ENCODE results near the gene MTSS2.

The MTSS2 gene

GRCh38 chr16:70712942-70713341 lies 27.1 kb upstream of the MTSS2 start:
- Histone ChIP-seq H3K27ac (ENCODE audit: low read depth, low read length) (peak overlapping the region; percentile 56), H3K4me3 (ENCODE audit: low read depth in 1 of 2, low read length in 2 of 2) (no peak overlapping the region), H3K9ac (ENCODE audit: low read length) (no peak overlapping the region), H3K36me3 (ENCODE audit: insufficient read depth, low read length) (peaks cover 3% of the 10 kb centered on the region), H3K9me3 (ENCODE audit: low read length) (no peaks in the 10 kb centered on the region), H3K4me1 (ENCODE audit: insufficient read depth, low read length) (peaks cover 85% of the 10 kb centered on the region), H3K27me3 (ENCODE audit: control insufficient read depth in 1 of 2, insufficient read depth in 2 of 2, low read length in 2 of 2) (no peaks in the 10 kb centered on the region)

DNA sequence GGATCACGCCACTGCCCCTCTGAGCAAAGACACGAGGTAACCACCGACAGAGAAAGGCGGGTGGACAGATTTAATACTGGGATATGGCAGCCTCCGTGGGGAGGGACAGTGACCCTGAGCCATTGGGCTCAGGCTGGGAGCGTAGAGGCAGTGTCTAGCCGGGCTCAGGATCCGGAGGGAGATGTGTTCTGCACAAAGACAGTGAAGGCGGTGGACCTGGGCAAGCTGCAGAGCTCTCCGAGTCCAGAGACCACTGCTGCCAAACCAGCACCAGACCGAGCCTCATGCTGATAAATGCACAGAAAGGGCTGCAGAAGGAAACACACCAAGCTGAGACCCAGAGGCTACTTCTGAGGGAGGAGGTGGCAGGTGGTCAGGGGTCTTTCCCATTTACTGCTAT lies 26.5 kb upstream of the MTSS2 start:
- H3K9ac ChIP-seq (ENCODE audit: low read length) = no peak overlapping the region
- no peaks in the 10 kb centered on the region for H3K27me3 ChIP-seq (ENCODE audit: control insufficient read depth in 1 of 2, insufficient read depth in 2 of 2, low read length in 2 of 2)
- H3K27ac ChIP-seq (ENCODE audit: low read depth, low read length) = peak overlapping the region; percentile 23
- no peaks in the 10 kb centered on the region for H3K9me3 ChIP-seq (ENCODE audit: low read length)
- H3K4me3 ChIP-seq (ENCODE audit: low read depth in 1 of 2, low read length in 2 of 2) = no peak overlapping the region
- H3K36me3 ChIP-seq (ENCODE audit: insufficient read depth, low read length) = peaks cover 3% of the 10 kb centered on the region
- peaks cover 91% of the 10 kb centered on the region for H3K4me1 ChIP-seq (ENCODE audit: insufficient read depth, low read length)

DNA sequence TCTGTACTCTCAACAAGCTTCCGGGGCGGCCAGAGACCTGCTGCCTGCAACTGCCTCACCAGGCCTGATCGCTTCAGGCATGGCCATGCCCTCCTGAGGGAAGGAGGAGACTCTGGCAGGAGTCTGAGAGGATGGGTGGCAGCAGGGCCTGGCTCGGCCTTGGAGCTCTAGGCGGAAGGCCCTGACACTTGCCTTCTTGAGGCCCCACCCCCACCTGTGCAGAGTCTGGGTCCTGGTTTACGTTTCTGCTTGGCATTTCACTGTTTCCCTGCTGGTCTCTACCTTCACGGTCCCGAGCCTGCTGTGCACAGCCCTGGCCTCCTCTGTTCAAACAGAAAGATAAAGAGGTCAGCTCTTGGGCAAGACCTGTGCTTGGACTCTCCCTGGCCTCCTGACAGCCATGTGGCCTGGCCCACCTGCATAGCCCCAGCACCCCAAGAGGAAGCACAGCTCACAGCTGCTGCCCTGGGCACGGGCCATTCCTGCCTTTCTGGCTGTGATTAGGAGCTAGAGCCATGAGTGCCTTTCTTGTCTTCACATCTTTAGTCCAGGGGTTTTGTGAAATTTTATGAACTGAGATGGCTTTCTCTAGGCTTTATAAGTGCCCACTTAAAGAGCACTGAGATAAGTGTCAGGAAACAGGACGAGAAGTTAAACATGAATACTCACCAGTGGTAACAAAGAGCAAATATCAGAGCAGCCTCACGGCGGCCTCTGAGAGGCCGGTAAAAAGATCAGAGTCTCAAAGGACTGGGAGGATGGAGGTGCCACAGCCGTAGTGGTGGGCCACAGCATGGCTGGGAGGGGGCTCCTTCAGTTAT lies 25.6 kb upstream of the MTSS2 start:
- no peaks in the 10 kb centered on the region for H3K36me3 ChIP-seq (ENCODE audit: insufficient read depth, low read length)
- H3K27ac ChIP-seq (ENCODE audit: low read depth, low read length) = peak overlapping the region; percentile 23
- no peaks in the 10 kb centered on the region for H3K27me3 ChIP-seq (ENCODE audit: control insufficient read depth in 1 of 2, insufficient read depth in 2 of 2, low read length in 2 of 2)
- H3K9ac ChIP-seq (ENCODE audit: low read length) = no peak overlapping the region
- H3K4me1 ChIP-seq (ENCODE audit: insufficient read depth, low read length) = peaks cover 93% of the 10 kb centered on the region
- H3K9me3 ChIP-seq (ENCODE audit: low read length) = no peaks in the 10 kb centered on the region
- no peak overlapping the region for H3K4me3 ChIP-seq (ENCODE audit: low read depth in 1 of 2, low read length in 2 of 2)

- H3K36me3 ChIP-seq (ENCODE audit: insufficient read depth, low read length) = no peaks in the 10 kb centered on the region
- H3K9ac ChIP-seq (ENCODE audit: low read length) = no peak overlapping the region
- peaks cover 91% of the 10 kb centered on the region for H3K4me1 ChIP-seq (ENCODE audit: insufficient read depth, low read length)
- H3K27ac ChIP-seq (ENCODE audit: low read depth, low read length) = peak overlapping the region; percentile 50
- no peaks in the 10 kb centered on the region for H3K9me3 ChIP-seq (ENCODE audit: low read length)
- no peaks in the 10 kb centered on the region for H3K27me3 ChIP-seq (ENCODE audit: control insufficient read depth in 1 of 2, insufficient read depth in 2 of 2, low read length in 2 of 2)
- H3K4me3 ChIP-seq (ENCODE audit: low read depth in 1 of 2, low read length in 2 of 2) = no peak overlapping the region
Measured at GRCh38 chr16:70710422-70711210, 24.8 kb upstream of the MTSS2 start.

DNA sequence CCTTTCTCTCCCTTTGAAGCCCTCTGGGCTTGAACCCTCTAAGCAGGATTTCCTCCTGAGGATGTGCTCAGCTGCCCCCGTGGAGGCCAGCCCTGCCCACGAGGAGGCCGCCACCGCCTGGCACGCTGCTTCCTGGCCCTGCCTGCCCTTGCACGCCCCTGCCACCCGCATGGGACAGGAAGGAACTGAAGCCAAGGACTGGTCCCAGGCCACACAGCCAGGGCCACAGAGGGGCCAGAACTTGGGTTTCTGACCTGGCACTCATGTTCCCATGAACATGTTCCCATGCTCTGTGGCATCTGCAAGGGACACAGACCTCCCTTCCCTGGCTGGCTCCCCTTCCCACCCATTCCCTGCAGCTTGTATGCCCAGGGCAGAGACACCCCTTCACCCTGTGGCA lies 24.1 kb upstream of the MTSS2 start:
- Histone ChIP-seq H3K27ac (ENCODE audit: low read depth, low read length) (peak overlapping the region; percentile 50), H3K4me3 (ENCODE audit: low read depth in 1 of 2, low read length in 2 of 2) (no peak overlapping the region), H3K9ac (ENCODE audit: low read length) (no peak overlapping the region), H3K4me1 (ENCODE audit: insufficient read depth, low read length) (peaks cover 91% of the 10 kb centered on the region), H3K36me3 (ENCODE audit: insufficient read depth, low read length) (no peaks in the 10 kb centered on the region), H3K27me3 (ENCODE audit: control insufficient read depth in 1 of 2, insufficient read depth in 2 of 2, low read length in 2 of 2) (no peaks in the 10 kb centered on the region), H3K9me3 (ENCODE audit: low read length) (no peaks in the 10 kb centered on the region)

GRCh38 chr16:70709457-70709856 lies 23.6 kb upstream of the MTSS2 start:
- Histone ChIP-seq H3K9me3 (ENCODE audit: low read length) (no peaks in the 10 kb centered on the region), H3K9ac (ENCODE audit: low read length) (no peak overlapping the region), H3K4me3 (ENCODE audit: low read depth in 1 of 2, low read length in 2 of 2) (no peak overlapping the region), H3K4me1 (ENCODE audit: insufficient read depth, low read length) (peaks cover 91% of the 10 kb centered on the region), H3K36me3 (ENCODE audit: insufficient read depth, low read length) (no peaks in the 10 kb centered on the region), H3K27ac (ENCODE audit: low read depth, low read length) (peak overlapping the region; percentile 50), H3K27me3 (ENCODE audit: control insufficient read depth in 1 of 2, insufficient read depth in 2 of 2, low read length in 2 of 2) (no peaks in the 10 kb centered on the region)

DNA sequence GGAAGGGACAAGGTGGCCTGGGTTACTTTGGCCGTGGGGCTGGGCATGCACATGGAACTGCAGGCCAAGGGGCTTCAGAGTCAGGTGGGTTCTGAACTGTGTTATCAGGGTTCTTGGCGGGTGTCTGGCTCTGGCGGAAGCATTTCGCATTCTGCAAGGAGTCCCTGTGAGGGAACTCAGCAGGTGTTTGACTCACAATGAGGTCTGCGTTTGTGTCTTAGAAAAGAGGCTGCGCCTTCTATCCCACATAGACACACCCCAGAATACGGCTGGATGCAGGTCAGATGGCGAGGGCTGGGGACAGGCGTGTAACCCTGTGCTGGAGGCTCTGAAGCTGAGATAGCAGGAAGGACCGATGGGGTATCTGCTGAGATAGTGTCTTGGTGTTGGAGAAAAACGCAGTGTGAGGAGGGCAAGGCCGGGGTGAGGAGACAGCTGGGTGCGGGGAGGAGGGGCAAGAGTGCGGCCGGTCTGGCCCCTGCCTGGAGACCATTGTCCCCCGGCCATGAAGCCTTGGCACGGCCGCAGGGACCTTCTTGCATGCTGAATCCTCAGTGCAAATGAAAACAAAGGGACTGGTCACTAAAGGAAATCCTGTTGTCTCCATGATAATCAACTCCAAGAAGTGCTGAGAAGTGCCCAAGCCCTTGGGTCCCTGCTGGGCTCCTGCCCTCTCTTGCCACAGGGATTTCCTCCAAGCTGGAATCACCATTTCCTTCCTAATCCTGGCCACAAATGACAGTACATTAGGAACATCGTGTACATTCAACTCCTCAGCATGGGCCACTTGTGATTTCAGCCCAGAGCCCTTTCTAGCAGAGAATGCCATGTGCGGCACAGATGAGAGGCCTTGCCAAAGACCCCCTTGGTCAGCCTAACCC lies 22.8 kb upstream of the MTSS2 start:
- no peak overlapping the region for H3K9ac ChIP-seq (ENCODE audit: low read length)
- H3K27me3 ChIP-seq (ENCODE audit: control insufficient read depth in 1 of 2, insufficient read depth in 2 of 2, low read length in 2 of 2) = no peaks in the 10 kb centered on the region
- no peak overlapping the region for H3K4me3 ChIP-seq (ENCODE audit: low read depth in 1 of 2, low read length in 2 of 2)
- no peaks in the 10 kb centered on the region for H3K36me3 ChIP-seq (ENCODE audit: insufficient read depth, low read length)
- H3K27ac ChIP-seq (ENCODE audit: low read depth, low read length) = peak overlapping the region; percentile 62
- H3K9me3 ChIP-seq (ENCODE audit: low read length) = no peaks in the 10 kb centered on the region
- peaks cover 91% of the 10 kb centered on the region for H3K4me1 ChIP-seq (ENCODE audit: insufficient read depth, low read length)

- Histone ChIP-seq H3K9ac (ENCODE audit: low read length) (peak overlapping the region; percentile 63), H3K27ac (ENCODE audit: low read depth, low read length) (peak overlapping the region; percentile 62)
Measured at GRCh38 chr16:70706948-70707465, 21.2 kb upstream of the MTSS2 start.

GRCh38 chr16:70705056-70705455 lies 19.2 kb upstream of the MTSS2 start:
- no peaks in the 10 kb centered on the region for H3K27me3 ChIP-seq (ENCODE audit: control insufficient read depth in 1 of 2, insufficient read depth in 2 of 2, low read length in 2 of 2)
- H3K9me3 ChIP-seq (ENCODE audit: low read length) = no peaks in the 10 kb centered on the region
- peaks cover 97% of the 10 kb centered on the region for H3K4me1 ChIP-seq (ENCODE audit: insufficient read depth, low read length)
- H3K9ac ChIP-seq (ENCODE audit: low read length) = no peak overlapping the region
- no peaks in the 10 kb centered on the region for H3K36me3 ChIP-seq (ENCODE audit: insufficient read depth, low read length)
- H3K4me3 ChIP-seq (ENCODE audit: low read depth in 1 of 2, low read length in 2 of 2) = no peak overlapping the region
- H3K27ac ChIP-seq (ENCODE audit: low read depth, low read length) = peak overlapping the region; percentile 90

More at GRCh38 chr16:70706948-70707465, 21.2 kb upstream of the MTSS2 start:
- peaks cover 91% of the 10 kb centered on the region for H3K4me1 ChIP-seq (ENCODE audit: insufficient read depth, low read length)
- H3K4me3 ChIP-seq (ENCODE audit: low read depth in 1 of 2, low read length in 2 of 2) = peak overlapping the region in 1 of 2 donors; percentile 4
- no peaks in the 10 kb centered on the region for H3K36me3 ChIP-seq (ENCODE audit: insufficient read depth, low read length)
- H3K9me3 ChIP-seq (ENCODE audit: low read length) = no peaks in the 10 kb centered on the region
- no peaks in the 10 kb centered on the region for H3K27me3 ChIP-seq (ENCODE audit: control insufficient read depth in 1 of 2, insufficient read depth in 2 of 2, low read length in 2 of 2)

GRCh38 chr16:70704586-70704985 lies 18.7 kb upstream of the MTSS2 start:
- no peaks in the 10 kb centered on the region for H3K9me3 ChIP-seq (ENCODE audit: low read length)
- peak overlapping the region; percentile 23 for H3K9ac ChIP-seq (ENCODE audit: low read length)
- H3K36me3 ChIP-seq (ENCODE audit: insufficient read depth, low read length) = no peaks in the 10 kb centered on the region
- H3K4me3 ChIP-seq (ENCODE audit: low read depth in 1 of 2, low read length in 2 of 2) = no peak overlapping the region
- H3K4me1 ChIP-seq (ENCODE audit: insufficient read depth, low read length) = peaks cover 97% of the 10 kb centered on the region
- peak overlapping the region; percentile 90 for H3K27ac ChIP-seq (ENCODE audit: low read depth, low read length)
- H3K27me3 ChIP-seq (ENCODE audit: control insufficient read depth in 1 of 2, insufficient read depth in 2 of 2, low read length in 2 of 2) = no peaks in the 10 kb centered on the region

All from muscle layer of colon (tissue), 2 donors.